ENCODE measurements around the gene MYBPC2. TPM values are rescaled to one million over a fixed set of nuclear protein-coding genes. Genes with fewer than 3 reads are reported as not detected.
"Not testable (repeated sequence)": the region's sequence is repeated elsewhere in the genome, so short reads cannot be mapped to it uniquely, and the experiment has no call there.

The MYBPC2 gene
- not detected in 2 replicates for total RNA-seq (2014; rRNA removed; shearing (Covaris generic))
- polyA plus RNA-seq (2014; cell fraction: nucleus; rRNA removed) = not detected in 2 replicates

DNA sequence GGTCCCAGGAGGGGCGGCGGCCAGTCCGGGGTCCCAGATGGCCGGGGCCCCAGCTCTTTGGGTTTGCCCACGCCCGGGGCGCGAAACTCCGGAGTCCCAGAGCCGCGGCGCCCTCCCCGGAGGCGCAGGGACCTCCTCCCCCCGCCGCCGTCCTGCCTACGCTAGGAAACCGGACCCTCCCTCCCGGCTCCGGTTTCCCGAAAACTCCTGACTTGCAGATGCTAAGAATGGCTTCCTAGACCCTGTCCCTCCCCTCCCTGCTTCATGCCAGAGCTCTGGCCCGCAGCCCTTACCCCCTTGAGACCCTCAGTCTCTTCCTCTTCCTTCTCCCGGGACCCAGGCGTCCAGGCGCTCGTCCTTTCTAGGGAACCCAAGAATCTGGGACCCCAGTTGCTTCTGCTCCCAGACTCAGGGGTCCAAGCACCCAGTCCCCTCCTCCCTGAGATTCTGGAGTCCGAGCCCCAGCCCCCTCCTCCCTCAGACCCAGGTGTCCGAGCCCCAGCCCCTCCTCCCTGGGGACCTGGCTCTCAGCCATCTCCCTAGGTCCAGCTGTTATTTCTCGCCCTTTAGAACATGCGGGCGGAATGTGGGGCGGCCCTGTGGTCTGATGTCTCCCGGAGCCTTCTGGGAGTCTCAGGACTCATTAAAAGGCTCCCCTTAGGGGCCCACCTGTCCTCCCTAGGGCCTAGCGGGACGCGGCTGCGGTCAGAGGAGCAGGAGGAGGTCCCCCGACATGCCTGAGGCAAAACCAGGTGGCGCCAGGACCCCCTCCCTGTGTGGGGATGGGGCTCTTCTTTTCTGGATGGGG is at the start of gene MYBPC2:
Gene MYBPC2, plus strand, starts transcription at position 672 of the 808 bp plus-strand sequence. Its CDS starts 62 bp downstream, at position 734.
- DNase-seq (ENCODE audit: extremely low read depth, low read depth) = no peak

GRCh38 chr19:50383001-50383851 is 49.5 kb upstream of the MYBPC2 start:
- no peak for DNase-seq (ENCODE audit: extremely low read depth, low read depth)

- DNase-seq (ENCODE audit: extremely low read depth, low read depth) = peak; percentile 95
These were observed 48.6 kb upstream of the MYBPC2 start, which contains the start of gene POLD1 for GRCh38 chr19:50383852-50384684. Gene POLD1, plus strand, starts transcription at chr19:50384347. Its CDS starts 14,505 bp downstream, at chr19:50398852.

DNA sequence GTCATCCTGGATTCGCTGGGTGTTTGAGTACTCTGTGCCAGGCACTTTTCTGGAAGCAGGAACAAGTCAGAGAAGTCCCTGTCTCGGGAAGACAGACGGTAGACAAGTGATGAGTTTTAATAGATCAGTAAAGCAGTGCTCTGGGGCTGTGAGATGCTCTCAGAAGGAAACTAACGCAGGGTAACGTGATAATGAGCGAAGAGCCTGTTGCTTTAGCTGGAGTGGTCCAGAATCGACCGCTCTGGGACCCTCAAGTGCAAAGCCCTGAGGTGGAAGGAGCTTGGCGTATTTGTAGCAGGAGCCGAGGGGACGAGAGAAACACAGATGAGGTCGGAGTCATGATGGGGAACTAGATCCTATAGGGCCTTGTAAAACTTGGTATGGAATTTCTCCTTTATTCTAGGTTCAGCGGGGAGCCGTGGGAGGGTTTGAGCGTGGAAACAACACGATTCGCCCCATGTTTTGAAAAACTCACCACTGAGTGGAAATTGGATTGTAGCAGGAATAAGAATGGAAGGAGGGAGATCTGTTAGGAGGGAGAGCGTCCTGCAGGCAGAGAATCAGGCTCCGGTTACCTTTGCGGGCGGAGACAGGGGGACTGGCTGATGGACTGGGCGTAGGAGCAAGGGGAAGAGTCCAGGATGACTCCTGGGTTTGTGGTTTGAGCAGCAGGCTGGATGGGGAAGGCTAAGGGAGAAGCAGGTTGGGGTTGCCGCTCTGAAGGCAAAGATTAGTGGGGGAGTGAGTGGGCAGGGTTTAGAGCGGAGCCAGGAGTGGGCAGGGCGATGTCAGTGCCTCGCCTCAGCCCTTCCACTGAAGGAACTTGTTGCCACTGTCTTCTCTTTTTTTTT is 47.8 kb upstream of the MYBPC2 start:
- DNase-seq (ENCODE audit: extremely low read depth, low read depth) = no peak

- no peak for DNase-seq (ENCODE audit: extremely low read depth, low read depth)
These were observed 45.4 kb upstream of the MYBPC2 start for GRCh38 chr19:50387176-50387867.

- no peak for DNase-seq (ENCODE audit: extremely low read depth, low read depth)
These were observed 44.8 kb upstream of the MYBPC2 start for GRCh38 chr19:50387868-50388245.

DNA sequence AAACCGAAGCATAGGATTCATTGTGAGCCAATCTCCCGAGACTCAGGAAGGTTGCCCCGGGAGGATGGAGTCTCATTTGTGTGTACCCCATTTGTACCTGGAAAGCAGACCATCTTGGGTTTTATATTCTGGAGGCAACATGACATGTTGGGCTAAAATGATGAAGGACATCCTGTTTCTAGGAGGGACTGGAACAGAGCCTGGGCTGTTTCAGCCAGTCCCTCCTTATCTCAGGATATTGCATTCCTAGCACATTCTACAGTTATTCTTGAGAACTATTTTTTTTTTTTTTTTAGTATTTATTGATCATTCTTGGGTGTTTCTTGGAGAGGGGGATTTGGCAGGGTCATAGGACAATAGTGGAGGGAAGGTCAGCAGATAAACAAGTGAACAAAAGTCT is 42.4 kb upstream of the MYBPC2 start:
- DNase-seq (ENCODE audit: extremely low read depth, low read depth) = not testable (repeated sequence)

GRCh38 chr19:50390952-50391351 is 41.7 kb upstream of the MYBPC2 start:
- not testable (repeated sequence) for DNase-seq (ENCODE audit: extremely low read depth, low read depth)

GRCh38 chr19:50392759-50393158 is 39.9 kb upstream of the MYBPC2 start:
- DNase-seq (ENCODE audit: extremely low read depth, low read depth) = no peak

DNA sequence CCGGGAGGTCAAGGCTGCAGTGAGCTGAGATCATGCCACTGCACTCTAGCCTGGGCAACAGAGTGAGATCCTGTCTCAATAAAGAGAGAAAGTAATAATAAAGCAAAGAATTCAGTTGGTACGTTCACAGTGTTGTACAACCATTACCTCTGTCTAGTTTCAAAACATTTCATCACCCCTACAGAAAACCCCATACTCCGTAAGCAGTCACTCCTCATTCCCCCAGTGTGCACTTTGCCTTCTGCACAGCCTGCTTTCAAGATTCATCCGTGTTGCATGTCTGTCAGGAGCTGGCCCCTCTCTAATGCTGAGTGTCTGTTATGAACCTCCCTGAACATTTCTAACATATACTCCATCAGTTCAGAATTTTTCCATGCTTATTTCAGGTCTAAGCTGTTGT is 39.1 kb upstream of the MYBPC2 start:
- DNase-seq (ENCODE audit: extremely low read depth, low read depth) = no peak

- DNase-seq (ENCODE audit: extremely low read depth, low read depth) = no peak
These were observed 38.7 kb upstream of the MYBPC2 start for GRCh38 chr19:50394017-50394416.

GRCh38 chr19:50398675-50399367 is 33.9 kb upstream of the MYBPC2 start:
- DNase-seq (ENCODE audit: extremely low read depth, low read depth) = no peak

DNA sequence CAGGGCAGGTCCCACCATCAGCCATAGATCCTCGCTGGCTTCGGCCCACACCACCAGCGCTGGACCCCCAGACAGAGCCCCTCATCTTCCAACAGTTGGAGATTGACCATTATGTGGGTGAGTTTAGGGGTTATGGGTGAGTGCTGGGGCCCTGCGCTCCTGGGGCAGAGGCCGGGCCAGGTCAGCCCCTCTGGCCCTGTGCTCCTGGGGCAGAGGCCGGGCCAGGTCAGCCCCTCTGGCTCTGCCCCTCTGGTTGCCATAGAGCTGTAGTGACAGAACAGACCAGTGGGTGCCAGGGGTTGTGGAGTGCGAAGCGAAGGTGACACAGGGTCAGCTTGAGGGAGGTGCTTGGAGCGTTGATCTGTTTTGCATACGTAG is 33.3 kb upstream of the MYBPC2 start:
- DNase-seq (ENCODE audit: extremely low read depth, low read depth) = no peak

GRCh38 chr19:50401605-50402450 is 30.9 kb upstream of the MYBPC2 start:
- DNase-seq (ENCODE audit: extremely low read depth, low read depth) = no peak

DNA sequence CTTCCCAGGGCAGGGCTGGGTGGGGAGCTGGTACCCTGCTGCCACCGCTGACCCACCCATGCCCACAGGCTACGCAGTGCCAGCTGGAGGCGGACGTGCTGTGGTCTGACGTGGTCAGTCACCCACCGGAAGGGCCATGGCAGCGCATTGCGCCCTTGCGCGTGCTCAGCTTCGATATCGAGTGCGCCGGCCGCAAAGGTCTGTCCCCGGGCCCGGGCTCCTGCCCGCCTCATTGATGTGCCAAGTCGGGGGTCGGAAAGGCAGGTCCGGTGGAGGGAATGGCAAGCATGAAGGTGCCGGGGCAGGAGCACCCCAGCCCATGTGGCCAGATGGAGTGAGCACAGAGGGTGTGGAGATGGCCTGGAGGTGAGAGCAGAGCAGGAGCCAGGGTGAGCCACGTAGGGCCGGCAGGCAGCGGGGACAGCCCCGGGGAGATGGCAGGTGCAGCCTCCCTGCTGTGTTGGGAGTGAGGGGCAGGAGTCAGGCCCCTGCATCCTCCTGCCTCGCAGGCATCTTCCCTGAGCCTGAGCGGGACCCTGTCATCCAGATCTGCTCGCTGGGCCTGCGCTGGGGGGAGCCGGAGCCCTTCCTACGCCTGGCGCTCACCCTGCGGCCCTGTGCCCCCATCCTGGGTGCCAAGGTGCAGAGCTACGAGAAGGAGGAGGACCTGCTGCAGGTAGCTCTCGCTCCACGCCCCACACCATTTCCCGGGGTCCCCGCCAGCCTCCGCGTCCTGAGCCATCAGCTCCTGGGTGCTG is 30.0 kb upstream of the MYBPC2 start:
- no peak for DNase-seq (ENCODE audit: extremely low read depth, low read depth)

- no peak for DNase-seq (ENCODE audit: extremely low read depth, low read depth)
These were observed 26.4 kb upstream of the MYBPC2 start for GRCh38 chr19:50406156-50406820.

Measured in NCI-H460 (cell line).